ENCODE results near the gene DCC. TPM values are rescaled to one million over a fixed set of nuclear protein-coding genes. Genes with fewer than 3 reads are reported as not detected.

DCC gene
- total RNA-seq, 1 experiment from 2014 or later, result 14.1 TPM

DNA sequence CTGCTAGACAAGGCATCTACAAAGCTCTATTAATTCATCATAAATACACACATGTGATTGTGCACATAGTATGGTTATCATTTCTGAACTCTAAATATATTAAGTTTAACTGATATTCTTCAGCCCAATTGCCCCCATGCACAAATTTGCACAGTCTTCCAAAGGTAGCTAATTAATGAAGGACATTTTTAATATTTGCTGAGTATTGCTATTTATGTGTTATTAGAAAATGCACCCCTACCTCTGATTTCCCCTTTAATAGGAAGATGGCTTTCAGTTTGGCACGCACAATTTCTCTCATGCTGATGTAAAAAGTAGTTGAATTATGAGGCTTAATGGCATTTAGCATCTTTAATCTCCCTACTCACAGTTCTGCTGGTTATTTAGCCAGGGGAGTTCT lies 242.1 kb downstream of the DCC start:
- no peak for DNase-seq (ENCODE audit: low read depth)

DNA sequence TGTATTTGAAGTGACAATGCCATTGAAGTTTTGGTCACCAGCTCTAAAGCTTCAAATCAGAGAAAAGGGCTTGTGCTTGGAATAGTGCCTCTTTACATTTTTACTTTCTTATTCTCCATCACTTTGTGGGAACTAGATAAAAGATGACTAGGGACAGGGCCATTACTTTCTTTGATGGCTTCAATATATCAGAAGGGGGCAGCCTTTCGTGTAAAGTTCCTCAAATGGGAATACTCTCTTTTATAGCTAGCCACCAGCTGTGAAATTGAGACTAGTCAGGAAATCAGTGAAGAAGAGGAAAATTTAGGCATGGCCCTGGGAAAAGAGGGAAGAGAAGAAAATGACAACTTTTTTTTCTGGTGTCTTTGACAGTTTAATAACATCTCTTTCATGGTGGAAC lies 242.5 kb downstream of the DCC start:
- DNase-seq (ENCODE audit: low read depth), result no peak

DNA sequence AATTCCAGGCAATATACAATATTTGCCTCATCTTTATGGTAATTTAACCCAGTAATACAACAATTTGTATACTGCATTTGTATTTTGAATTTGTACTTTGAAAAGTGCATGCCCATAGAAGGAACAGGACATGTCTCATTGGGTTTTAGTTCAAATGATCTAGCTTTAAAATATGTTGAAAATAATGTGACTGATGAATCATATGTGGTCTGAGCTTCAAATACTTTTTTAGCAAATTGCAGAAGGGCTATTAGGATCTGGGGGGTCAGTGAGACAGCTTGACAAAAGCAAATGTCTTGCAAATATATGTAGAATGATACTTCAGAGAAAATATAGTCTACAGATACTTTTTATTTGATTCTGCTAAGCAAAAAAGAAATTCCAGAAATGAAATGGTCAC lies 248.9 kb downstream of the DCC start:
- DNase-seq (ENCODE audit: low read depth), result peak; percentile 70

DNA sequence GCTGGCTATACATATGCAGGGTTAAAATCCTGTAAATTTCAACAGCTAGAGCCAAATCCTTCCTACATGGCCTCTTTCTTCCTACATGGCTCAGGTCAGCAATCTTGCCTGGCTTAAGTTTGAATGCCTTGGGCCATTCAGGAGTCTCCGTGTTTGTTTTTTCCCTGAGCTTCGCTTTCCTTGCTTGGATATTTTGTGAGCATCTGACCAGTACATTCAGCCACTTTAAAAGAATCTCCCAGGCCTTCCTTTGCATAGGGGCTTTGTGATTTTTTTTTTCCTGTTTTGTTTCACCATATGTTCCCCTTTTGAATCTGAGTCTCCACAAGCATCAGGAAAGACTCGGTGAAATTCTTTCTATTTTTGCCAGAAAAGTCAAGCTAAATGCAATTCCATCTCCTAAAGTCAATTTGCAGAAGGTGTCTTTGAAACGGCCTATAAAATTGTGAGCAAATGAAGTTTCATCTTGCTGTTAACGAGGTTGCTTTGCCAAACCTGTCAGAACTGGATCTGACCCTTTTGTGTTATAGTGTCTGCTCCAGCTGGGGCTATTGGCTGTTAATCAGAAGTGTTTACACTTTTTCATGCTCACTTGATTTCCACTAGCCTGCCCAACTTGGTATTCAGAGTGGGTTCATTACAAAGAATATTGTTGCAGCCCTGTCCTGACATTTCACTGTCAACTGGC lies 256.9 kb downstream of the DCC start:
- DNase-seq (ENCODE audit: low read depth), result no peak

- no peak for DNase-seq (ENCODE audit: low read depth)
These were observed 258.9 kb downstream of the DCC start for GRCh38 chr18:52598921-52599320.

DNA sequence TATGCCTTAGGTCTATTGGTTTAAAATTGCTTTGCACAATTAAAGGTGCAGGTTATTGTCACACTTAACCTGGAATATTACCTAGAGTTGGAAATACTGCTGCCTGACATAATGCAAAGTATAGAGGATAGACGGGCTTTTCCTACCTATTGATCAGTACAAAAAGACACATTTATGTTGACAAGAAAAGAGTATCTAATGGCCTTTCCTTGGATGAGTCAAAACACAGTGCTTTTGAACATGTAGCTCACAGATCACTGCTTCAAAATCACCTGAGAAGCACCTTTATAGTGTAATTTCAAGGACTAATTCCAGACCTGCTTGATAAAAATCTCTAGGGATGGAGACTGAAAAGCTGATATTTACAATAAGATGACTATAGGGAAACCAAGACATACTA lies 262.8 kb downstream of the DCC start:
- DNase-seq (ENCODE audit: low read depth), result no peak

DNA sequence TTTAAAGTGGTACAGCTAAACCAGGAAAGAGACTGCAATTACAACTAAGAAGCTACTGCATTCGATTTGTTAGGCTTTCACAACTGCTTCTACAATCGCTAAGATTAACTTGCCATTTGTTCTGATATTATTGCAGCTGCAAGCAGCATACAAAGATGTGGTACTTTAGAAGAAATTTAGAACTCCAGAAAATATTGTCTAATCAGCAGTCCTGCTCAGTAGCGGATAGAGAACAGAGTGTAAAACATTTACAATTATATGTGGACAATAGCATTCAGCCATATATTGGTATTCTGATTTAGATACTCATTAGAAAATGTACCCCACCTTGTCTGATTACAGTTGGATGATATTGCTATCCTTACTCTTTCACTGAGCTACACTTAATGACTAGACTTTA lies 265.3 kb downstream of the DCC start:
- no peak for DNase-seq (ENCODE audit: low read depth)

- no peak for DNase-seq (ENCODE audit: low read depth)
These were observed 268.0 kb downstream of the DCC start for GRCh38 chr18:52607985-52608384.

DNA sequence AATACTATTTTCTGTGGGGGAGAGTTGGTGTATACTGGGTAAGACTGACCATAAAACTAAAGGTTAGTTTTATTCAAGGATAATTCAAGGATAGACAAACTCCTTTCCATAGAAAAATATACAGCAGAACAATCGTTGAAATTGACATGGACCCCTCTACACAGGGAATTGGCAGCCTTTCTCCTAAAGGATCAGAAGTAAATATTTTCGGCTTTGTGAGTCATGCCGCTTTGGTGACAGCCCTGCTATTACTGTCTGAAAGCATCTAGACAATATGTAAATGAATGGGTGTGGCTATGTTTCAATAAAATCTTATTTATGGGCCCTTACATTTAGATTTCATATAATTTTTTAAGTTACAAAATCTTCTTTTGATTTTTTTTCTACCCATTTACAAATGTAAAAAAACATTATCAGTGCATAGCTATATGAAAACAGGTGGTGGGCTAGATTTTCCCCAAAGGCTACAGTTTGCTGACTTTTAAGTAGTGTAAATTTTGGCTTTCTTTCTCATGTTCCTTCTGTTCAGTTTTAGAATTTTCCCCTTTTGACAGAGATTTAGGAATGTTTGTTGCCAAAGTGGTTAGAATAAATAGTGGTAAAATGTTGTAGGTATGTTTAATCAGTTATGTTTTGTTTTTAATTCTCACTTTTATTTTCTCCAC lies 270.6 kb downstream of the DCC start:
- no peak for DNase-seq (ENCODE audit: low read depth)

DNA sequence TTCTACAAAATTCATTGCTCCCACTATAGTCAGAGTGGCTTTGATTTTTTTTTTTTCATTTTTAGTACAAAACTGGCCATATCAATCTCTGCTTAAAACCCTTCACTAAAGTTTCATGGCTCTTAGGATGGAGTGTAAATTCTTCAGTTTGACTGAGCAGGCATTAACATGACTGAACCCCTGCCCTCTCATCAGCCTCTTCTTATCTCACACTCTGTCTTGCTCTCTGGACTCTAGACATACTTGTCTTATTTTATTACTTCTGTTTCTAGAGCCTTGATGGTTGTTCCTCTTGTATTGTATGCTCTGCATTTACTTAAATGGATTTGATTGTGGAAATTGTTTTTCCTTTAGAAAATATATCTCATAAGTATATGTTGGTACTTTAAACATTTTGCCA lies 272.4 kb downstream of the DCC start:
- no peak for DNase-seq (ENCODE audit: low read depth)

GRCh38 chr18:52615321-52615720 lies 275.3 kb downstream of the DCC start:
- DNase-seq (ENCODE audit: low read depth), result no peak

- DNase-seq (ENCODE audit: low read depth), result no peak
These were observed 275.9 kb downstream of the DCC start for GRCh38 chr18:52615943-52616342.

- peak; percentile 80 for DNase-seq (ENCODE audit: low read depth)
These were observed 277.9 kb downstream of the DCC start for GRCh38 chr18:52617931-52618330.

DNA sequence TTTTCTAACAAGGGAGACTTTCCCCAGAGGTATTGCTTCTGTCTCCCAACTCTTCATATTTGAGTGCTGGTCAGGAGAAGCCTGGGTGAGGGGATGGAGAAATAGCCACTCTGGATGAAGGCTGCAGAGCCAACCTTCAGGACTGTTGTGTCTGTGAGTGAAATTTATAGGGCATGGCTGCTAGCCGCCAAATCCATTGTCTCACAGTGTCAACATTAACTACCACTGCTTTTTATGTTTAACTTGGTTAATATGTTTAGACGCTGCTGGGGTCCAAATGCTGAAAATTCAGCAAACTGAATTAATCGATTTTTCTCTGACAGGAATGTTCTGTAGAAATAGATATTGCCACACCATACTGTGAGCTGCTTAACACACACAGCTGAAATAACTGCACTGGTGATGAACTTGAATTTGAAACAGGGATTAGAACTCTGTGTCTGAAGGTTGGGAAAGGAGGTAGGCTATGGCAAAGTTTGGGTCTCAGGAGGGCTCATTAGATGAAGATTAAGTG lies 281.0 kb downstream of the DCC start:
- DNase-seq (ENCODE audit: low read depth), result no peak

GRCh38 chr18:52624702-52625101 lies 284.7 kb downstream of the DCC start:
- DNase-seq (ENCODE audit: low read depth), result no peak

- peak; percentile 59 for DNase-seq (ENCODE audit: low read depth)
These were observed 296.5 kb downstream of the DCC start for GRCh38 chr18:52636536-52636935.

DNA sequence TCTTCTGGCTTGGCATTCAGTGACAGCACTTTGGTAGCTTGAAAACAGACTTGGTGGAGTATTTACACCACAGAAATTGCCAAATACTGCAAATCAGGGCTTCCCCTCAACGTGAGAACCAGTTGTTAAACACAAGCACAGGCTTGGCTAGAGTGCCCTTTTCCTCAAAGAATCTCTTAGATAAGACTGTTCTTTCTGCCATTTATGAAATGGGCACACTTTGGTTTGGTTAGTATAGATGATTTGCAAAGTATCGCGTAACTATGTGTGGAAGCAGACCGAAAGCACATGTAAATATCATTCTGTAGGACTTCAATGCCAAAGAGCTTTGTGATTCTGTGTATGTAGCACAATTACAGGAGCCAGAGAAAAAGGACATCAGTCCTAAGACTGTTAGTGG lies 308.2 kb downstream of the DCC start:
- DNase-seq (ENCODE audit: low read depth), result no peak

DNA sequence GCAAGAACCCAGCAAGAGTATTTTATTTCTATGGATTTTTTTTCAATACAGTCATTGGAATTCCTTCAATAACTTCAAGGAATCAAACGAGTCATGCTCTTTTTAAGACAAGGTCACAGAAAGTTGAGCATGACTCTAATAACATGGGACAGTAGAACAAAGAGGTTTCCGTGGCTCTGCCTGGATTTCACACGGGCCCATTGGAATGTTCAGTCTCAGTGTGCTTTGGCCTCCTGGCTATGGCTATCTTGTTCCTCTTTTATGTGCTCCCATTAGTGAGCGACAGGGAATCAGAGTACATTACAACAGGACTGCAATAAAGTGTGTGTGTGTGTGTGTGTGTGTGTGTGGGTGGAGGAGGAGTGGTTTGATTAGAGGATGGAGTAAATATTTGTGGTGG lies 312.4 kb downstream of the DCC start:
- DNase-seq (ENCODE audit: low read depth), result no peak

GRCh38 chr18:52657043-52657805 lies 317.2 kb downstream of the DCC start:
- no peak for DNase-seq (ENCODE audit: low read depth)

GRCh38 chr18:52667463-52668065 lies 327.6 kb downstream of the DCC start:
- DNase-seq (ENCODE audit: low read depth), result peak; percentile 18

DNA sequence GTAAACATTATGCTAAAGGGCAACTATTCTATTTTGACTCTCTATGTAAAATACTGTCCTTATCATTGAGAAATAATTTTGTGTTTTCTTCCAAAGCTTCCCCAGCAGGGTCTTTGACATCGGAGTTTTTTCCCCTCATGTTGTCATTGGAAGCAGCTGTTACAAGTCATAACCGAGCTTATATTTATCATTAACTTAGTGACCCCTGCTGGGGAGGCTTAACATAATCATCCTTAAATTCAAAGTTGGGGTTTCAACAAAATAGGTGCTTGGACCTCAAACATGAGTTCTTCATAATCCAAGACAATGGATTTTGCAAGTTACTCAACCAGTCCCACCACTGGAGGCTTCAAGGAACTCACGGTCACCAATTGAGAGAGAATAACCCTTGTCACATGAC lies 330.9 kb downstream of the DCC start:
- DNase-seq (ENCODE audit: low read depth), result peak; percentile 36

DNA sequence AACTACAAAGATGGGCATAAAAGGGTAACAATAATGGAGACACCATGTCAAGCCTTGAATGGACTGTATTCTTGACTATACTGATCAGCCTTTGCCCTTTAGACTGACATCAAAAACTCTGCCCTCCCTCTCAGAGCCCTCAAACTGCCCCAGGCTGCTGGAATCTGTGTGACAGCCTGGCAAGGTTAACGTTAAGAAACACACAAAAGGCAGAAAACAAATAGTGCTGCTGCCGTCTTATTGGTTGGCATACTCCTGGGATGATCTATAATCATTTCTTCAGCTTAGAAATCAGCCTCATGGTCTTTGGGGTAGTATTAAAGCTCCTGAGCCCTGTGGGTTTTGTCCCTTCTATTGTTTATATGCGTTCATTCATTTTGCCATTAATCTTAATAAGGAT lies 338.0 kb downstream of the DCC start:
- DNase-seq (ENCODE audit: low read depth), result no peak

All from HT1080 (cell line).